ENCODE results near the gene SELE. TPM values are rescaled to one million over a fixed set of nuclear protein-coding genes. Genes with fewer than 3 reads are reported as not detected.

SELE gene
- total and polyA plus RNA-seq, 4 donors, result 0.09 to 4.2 (median 3.3) TPM

DNA sequence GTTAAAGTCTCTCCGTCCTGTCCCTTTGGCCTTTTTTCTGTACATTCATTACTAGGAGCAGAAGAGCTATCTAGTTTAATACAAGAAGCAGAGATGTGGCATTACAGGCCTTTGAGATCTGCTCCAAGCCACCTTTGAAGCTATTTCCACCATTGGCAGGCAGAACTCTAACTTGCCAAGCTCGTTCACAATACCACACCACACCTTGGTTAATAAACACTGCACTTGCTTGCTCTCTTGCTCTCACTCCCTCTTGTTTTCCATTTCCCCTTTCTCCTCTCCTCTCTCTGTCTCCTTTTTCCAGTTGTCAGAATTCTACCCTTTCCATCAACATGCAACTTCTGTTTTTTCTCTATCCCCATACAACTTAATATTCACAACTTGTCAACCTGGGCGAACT, 7.0 kb downstream of the SELE start:
- 52% methylated on average over 3 of the region's 3 CpGs for WGBS
- Histone ChIP-seq H3K36me3 (ENCODE audit: control insufficient read depth in 4 of 4, insufficient read depth in 3 of 4, low read depth in 1 of 4, low read length in 3 of 4) (no peaks in the 10 kb centered on the region), H3K27me3 (ENCODE audit: control insufficient read depth in 4 of 4, insufficient read depth in 4 of 4, low read length in 3 of 4) (no peaks in the 10 kb centered on the region), H3K9ac (ENCODE audit: low read depth in 1 of 2, low read length in 2 of 2) (no peak overlapping the region), H3K4me3 (ENCODE audit: low read depth in 1 of 3, low read length in 3 of 3) (peak overlapping the region; percentile 37 to 58 (median 49)), H3K4me1 (ENCODE audit: control insufficient read depth in 4 of 4, insufficient read depth in 4 of 4, low read length in 3 of 4) (peaks cover 2 to 43% (median 34%) of the 10 kb centered on the region in 4 donors), H3K27ac (ENCODE audit: low read depth in 1 of 2, low read length in 2 of 2) (peak overlapping the region; percentile 37 to 42), H3K9me3 (ENCODE audit: control insufficient read depth in 4 of 4, low read length in 3 of 4) (no peaks in the 10 kb centered on the region)
- DNase-seq (ENCODE audit: low spot score), result no peak
- TF ChIP-seq EGR1 (IDR thresholded peaks at IDR 0.05; ENCODE audit: low read depth in 2 of 2) (no peak), SP1 (IDR thresholded peaks at IDR 0.05) (no peak), RXRA (IDR thresholded peaks at IDR 0.05) (no peak), RAD21 (IDR thresholded peaks at IDR 0.05) (no peak)
- TF ChIP-seq, protein P1, sequence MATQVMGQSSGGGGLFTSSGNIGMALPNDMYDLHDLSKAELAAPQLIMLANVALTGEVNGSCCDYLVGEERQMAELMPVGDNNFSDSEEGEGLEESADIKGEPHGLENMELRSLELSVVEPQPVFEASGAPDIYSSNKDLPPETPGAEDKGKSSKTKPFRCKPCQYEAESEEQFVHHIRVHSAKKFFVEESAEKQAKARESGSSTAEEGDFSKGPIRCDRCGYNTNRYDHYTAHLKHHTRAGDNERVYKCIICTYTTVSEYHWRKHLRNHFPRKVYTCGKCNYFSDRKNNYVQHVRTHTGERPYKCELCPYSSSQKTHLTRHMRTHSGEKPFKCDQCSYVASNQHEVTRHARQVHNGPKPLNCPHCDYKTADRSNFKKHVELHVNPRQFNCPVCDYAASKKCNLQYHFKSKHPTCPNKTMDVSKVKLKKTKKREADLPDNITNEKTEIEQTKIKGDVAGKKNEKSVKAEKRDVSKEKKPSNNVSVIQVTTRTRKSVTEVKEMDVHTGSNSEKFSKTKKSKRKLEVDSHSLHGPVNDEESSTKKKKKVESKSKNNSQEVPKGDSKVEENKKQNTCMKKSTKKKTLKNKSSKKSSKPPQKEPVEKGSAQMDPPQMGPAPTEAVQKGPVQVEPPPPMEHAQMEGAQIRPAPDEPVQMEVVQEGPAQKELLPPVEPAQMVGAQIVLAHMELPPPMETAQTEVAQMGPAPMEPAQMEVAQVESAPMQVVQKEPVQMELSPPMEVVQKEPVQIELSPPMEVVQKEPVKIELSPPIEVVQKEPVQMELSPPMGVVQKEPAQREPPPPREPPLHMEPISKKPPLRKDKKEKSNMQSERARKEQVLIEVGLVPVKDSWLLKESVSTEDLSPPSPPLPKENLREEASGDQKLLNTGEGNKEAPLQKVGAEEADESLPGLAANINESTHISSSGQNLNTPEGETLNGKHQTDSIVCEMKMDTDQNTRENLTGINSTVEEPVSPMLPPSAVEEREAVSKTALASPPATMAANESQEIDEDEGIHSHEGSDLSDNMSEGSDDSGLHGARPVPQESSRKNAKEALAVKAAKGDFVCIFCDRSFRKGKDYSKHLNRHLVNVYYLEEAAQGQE (IDR thresholded peaks at IDR 0.05), result no peak

DNA sequence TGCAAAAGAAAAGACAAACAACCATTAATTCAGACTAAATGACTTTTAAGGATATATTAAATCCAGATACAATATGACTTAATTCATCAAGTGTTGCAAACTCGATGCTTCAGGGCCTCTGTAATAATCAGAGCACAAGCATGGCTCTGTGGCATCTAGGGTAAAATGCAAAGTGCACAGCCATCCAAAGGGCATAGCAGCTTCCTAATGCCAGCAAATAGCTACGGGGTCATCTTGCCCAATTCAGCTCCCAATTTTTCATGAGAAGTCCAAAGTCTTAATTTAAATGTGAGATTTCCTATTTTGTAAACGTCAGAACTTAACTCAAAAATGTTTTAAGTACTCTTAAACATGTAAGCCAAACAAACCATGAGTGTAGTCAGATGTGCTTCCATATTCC, 7.9 kb downstream of the SELE start:
- TF ChIP-seq, protein P2, sequence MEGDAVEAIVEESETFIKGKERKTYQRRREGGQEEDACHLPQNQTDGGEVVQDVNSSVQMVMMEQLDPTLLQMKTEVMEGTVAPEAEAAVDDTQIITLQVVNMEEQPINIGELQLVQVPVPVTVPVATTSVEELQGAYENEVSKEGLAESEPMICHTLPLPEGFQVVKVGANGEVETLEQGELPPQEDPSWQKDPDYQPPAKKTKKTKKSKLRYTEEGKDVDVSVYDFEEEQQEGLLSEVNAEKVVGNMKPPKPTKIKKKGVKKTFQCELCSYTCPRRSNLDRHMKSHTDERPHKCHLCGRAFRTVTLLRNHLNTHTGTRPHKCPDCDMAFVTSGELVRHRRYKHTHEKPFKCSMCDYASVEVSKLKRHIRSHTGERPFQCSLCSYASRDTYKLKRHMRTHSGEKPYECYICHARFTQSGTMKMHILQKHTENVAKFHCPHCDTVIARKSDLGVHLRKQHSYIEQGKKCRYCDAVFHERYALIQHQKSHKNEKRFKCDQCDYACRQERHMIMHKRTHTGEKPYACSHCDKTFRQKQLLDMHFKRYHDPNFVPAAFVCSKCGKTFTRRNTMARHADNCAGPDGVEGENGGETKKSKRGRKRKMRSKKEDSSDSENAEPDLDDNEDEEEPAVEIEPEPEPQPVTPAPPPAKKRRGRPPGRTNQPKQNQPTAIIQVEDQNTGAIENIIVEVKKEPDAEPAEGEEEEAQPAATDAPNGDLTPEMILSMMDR (IDR thresholded peaks at IDR 0.05; ENCODE audit: low read depth, low read length, missing input control), result no peak
- TF ChIP-seq RAD21 (IDR thresholded peaks at IDR 0.05) (peak in 1 of 2 donors; percentile 41), GABPA (IDR thresholded peaks at IDR 0.05 in 1 of 2, conservative IDR thresholded peaks at IDR 0.05 in 1 of 2) (no peak), YY1 (IDR thresholded peaks at IDR 0.05) (peak; percentile 80), EGR1 (IDR thresholded peaks at IDR 0.05; ENCODE audit: low read depth in 2 of 2) (no peak), SP1 (IDR thresholded peaks at IDR 0.05) (peak; percentile 93), JUND (IDR thresholded peaks at IDR 0.05) (peak in 1 of 2 donors; percentile 42), HNF4G (IDR thresholded peaks at IDR 0.05) (peak; percentile 91), FOXA1 (IDR thresholded peaks at IDR 0.05) (no peak), TAF1 (conservative IDR thresholded peaks at IDR 0.05) (no peak), NR2F2 (IDR thresholded peaks at IDR 0.05) (peak; percentile 35), HNF4A (conservative IDR thresholded peaks at IDR 0.05) (peak; percentile 97 to 98), FOXA2 (IDR thresholded peaks at IDR 0.05) (no peak), RXRA (IDR thresholded peaks at IDR 0.05) (peak; percentile 90 to 91)
- TF ChIP-seq, protein P3, sequence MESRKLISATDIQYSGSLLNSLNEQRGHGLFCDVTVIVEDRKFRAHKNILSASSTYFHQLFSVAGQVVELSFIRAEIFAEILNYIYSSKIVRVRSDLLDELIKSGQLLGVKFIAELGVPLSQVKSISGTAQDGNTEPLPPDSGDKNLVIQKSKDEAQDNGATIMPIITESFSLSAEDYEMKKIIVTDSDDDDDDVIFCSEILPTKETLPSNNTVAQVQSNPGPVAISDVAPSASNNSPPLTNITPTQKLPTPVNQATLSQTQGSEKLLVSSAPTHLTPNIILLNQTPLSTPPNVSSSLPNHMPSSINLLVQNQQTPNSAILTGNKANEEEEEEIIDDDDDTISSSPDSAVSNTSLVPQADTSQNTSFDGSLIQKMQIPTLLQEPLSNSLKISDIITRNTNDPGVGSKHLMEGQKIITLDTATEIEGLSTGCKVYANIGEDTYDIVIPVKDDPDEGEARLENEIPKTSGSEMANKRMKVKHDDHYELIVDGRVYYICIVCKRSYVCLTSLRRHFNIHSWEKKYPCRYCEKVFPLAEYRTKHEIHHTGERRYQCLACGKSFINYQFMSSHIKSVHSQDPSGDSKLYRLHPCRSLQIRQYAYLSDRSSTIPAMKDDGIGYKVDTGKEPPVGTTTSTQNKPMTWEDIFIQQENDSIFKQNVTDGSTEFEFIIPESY (IDR thresholded peaks at IDR 0.05), result peak; percentile 32
- TF ChIP-seq, protein P4, sequence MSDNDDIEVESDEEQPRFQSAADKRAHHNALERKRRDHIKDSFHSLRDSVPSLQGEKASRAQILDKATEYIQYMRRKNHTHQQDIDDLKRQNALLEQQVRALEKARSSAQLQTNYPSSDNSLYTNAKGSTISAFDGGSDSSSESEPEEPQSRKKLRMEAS (IDR thresholded peaks at IDR 0.05), result peak; percentile 90
- TF ChIP-seq, protein P1 (IDR thresholded peaks at IDR 0.05), result peak; percentile 48
- TF ChIP-seq, protein P5, sequence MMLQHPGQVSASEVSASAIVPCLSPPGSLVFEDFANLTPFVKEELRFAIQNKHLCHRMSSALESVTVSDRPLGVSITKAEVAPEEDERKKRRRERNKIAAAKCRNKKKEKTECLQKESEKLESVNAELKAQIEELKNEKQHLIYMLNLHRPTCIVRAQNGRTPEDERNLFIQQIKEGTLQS (IDR thresholded peaks at IDR 0.05), result no peak
- H3K27ac ChIP-seq (ENCODE audit: low read depth in 1 of 2, low read length in 2 of 2), result peak overlapping the region; percentile 37 to 42
- WGBS, result 34% methylated on average over 3 of the region's 3 CpGs

More for the DNA sequence above, 7.9 kb downstream of the SELE start:
- DNase-seq (ENCODE audit: low spot score), result no peak
- no peaks in the 10 kb centered on the region for H3K36me3 ChIP-seq (ENCODE audit: control insufficient read depth in 4 of 4, insufficient read depth in 3 of 4, low read depth in 1 of 4, low read length in 3 of 4)
- H3K27me3 ChIP-seq (ENCODE audit: control insufficient read depth in 4 of 4, insufficient read depth in 4 of 4, low read length in 3 of 4), result no peaks in the 10 kb centered on the region
- H3K4me3 ChIP-seq (ENCODE audit: low read depth in 1 of 3, low read length in 3 of 3), result peak overlapping the region; percentile 37 to 58 (median 49)
- no peak overlapping the region for H3K9ac ChIP-seq (ENCODE audit: low read depth in 1 of 2, low read length in 2 of 2)
- H3K4me1 ChIP-seq (ENCODE audit: control insufficient read depth in 4 of 4, insufficient read depth in 4 of 4, low read length in 3 of 4), result peaks cover 2 to 43% (median 34%) of the 10 kb centered on the region in 4 donors
- no peaks in the 10 kb centered on the region for H3K9me3 ChIP-seq (ENCODE audit: control insufficient read depth in 4 of 4, low read length in 3 of 4)
